Adrenal gland (tissue), 12 donors: ENCODE results near the gene ZBTB7B. TPM values are rescaled to one million over a fixed set of nuclear protein-coding genes. Genes with fewer than 3 reads are reported as not detected.

Experiments
- DNase-seq, 7 donors: peaks; one replicate each; pipeline ENCODE4 v3.0.0-alpha.2; 2019 to 2020
- H3K27ac ChIP-seq, 5 donors: fragments of 200-600 bp; sonication (generic) in 4 of 5; 1 replicate in 3 of 5; 2 replicates in 2 of 5; pipeline versions ENCODE4 v1.5.1 to v1.8.0; 2016 to 2020; ENCODE audit warnings: mild to moderate bottlenecking in 1 of 5
- H3K27me3 ChIP-seq: fragments of 200-600 bp; 2 replicates; pipeline ENCODE4 v1.8.0; 2021
- H3K36me3 ChIP-seq, 2 donors: fragments of 200-600 bp; replicated peaks in 1 of 2; 1 replicate in 1 of 2; 2 replicates in 1 of 2; pipeline versions ENCODE4 v1.5.1 to v1.8.0; 2018 to 2022
- H3K4me1 ChIP-seq, 2 donors: fragments of 200-600 bp; replicated peaks in 1 of 2; 1 replicate in 1 of 2; 2 replicates in 1 of 2; pipeline versions ENCODE4 v1.5.1 to v1.8.0; 2018 to 2021
- H3K4me3 ChIP-seq, 4 donors: fragments of 200-600 bp; sonication (generic) in 3 of 4; one replicate each; pipeline ENCODE4 v1.5.1; 2016 to 2018
- H3K9me3 ChIP-seq, 3 donors: fragments of 200-600 bp; sonication (generic) in 1 of 3; replicated peaks in 1 of 3; 1 replicate in 2 of 3; 2 replicates in 1 of 3; pipeline versions ENCODE4 v1.5.1 to v1.8.0; 2016 to 2021
- POLR2A ChIP-seq, 2 donors: fragments of 450-650 bp; IDR thresholded peaks; one replicate each; pipeline ENCODE4 v1.6.1; 2017; ENCODE audit warnings: antibody characterized with exemption in 2 of 2, mild to moderate bottlenecking in 2 of 2, moderate library complexity in 1 of 2
- WGBS, 4 donors: extraction: QIAGEN DNeasy Blood & Tissue Kit in 2 of 4; methylation state at CpG; one replicate each; pipeline versions ENCODE4 v1.1.5 to v1.1.7; 2013 to 2017; 5-methylcytosine and 5-hydroxymethylcytosine counted together
- intact Hi-C, 2 donors: fragments of 100-400 bp; cut with DNase I; formaldehyde crosslinking; loops; one replicate each; pipeline versions ENCODE4 v1.14.1 to v1.15.0; 2022 to 2023
- polyA plus RNA-seq, 3 donors: library from polyadenylated mRNA; stranded (reverse); fragments of 200-250 nt in 2 of 3; fragments of 350-450 nt in 1 of 3; fragmentation: Illumina TruSeq in 1 of 3; extraction: RNeasy Lipid Tissue Mini Kit (QIAGEN cat#74804) in 1 of 3; gene quantifications; one replicate each; pipeline ENCODE4 v1.2.3, GENCODE V29; 2013 to 2014
- total RNA-seq, 9 donors: library from RNA; depleted of rRNA in 4 of 9; stranded (reverse); fragments of >200 nt in 4 of 9; fragments of 120-200 nt in 1 of 9; fragmentation: NEBNext Ultra II Directional in 1 of 9; extraction: Animal tissue kit (Norgen Biotek cat#: 25700) in 1 of 9; gene quantifications; one replicate each; pipeline versions ENCODE4 v1.1.0 to v1.2.4, GENCODE V29; 2013 to 2023
- TF ChIP-seq, protein P1 (sequence below), 6 experiments: fragments of 450-650 bp in 4 of 6; fragments of 200-600 bp in 2 of 6; sonication (generic) in 1 of 6; IDR thresholded peaks; 1 replicate in 5 of 6; 2 replicates in 1 of 6; pipeline versions ENCODE4 v1.5.1 to v1.8.0; 2016 to 2021; ENCODE audit warnings: antibody characterized with exemption in 6 of 6, mild to moderate bottlenecking in 2 of 6, moderate library complexity in 1 of 6
- donor health status: healthy with polysubstance abuse.
- donor health status: Bipolar disorder and iron deficiency.
- donor health status: DM: yes; HTN: yes; CAD: no.
- donor health status: DM: no; HTN: no; CAD: no.
- donor health status: DM: no; HTN: no; CAD: no.
- donor health status: DM: yes; HTN: yes; CAD: no.

Gene ZBTB7B
- total and polyA plus RNA-seq, 12 donors: 22.4 to 126 (median 75.9) TPM

DNA sequence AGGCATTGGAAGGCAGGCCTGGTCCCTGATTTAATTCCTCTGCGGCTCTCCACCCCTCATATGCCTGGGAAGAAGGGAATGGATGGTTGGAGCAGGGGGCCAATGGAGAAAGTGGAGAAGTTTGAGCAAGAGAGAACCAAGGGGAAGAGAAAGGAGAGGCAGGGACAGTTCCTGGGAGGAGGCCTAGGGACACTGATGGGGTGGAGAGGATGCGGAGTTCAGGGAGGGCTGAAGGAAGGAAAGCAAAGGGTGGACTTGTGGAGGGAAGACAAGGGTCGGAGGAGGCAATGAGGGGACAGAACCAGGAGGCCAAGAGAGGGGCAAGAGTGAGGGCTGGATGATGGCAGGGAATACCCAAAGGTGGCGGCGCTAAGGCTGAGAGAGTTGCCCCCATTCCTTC, 7.1 kb downstream of the ZBTB7B start:
- Histone ChIP-seq H3K27me3 (no peaks in the 10 kb centered on the region), H3K4me1 (peaks cover 78% of the 10 kb centered on the region in 2 donors), H3K36me3 (peaks cover 0 to 4% of the 10 kb centered on the region in 2 donors), H3K4me3 (no peak overlapping the region), H3K9me3 (no peaks in the 10 kb centered on the region), H3K27ac (peak overlapping the region in 2 of 5 donors; percentile 12 to 99)
- TF ChIP-seq POLR2A (IDR thresholded peaks at IDR 0.05): no peak
- TF ChIP-seq, protein P1, sequence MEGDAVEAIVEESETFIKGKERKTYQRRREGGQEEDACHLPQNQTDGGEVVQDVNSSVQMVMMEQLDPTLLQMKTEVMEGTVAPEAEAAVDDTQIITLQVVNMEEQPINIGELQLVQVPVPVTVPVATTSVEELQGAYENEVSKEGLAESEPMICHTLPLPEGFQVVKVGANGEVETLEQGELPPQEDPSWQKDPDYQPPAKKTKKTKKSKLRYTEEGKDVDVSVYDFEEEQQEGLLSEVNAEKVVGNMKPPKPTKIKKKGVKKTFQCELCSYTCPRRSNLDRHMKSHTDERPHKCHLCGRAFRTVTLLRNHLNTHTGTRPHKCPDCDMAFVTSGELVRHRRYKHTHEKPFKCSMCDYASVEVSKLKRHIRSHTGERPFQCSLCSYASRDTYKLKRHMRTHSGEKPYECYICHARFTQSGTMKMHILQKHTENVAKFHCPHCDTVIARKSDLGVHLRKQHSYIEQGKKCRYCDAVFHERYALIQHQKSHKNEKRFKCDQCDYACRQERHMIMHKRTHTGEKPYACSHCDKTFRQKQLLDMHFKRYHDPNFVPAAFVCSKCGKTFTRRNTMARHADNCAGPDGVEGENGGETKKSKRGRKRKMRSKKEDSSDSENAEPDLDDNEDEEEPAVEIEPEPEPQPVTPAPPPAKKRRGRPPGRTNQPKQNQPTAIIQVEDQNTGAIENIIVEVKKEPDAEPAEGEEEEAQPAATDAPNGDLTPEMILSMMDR (IDR thresholded peaks at IDR 0.05): no peak
- peak in 2 of 7 donors; percentile 13 to 51 for DNase-seq
- 86 to 92% (median 89%) methylated on average over 5 of the region's 5 CpGs for WGBS, 4 donors
- intact Hi-C loops: no loop called here

DNA sequence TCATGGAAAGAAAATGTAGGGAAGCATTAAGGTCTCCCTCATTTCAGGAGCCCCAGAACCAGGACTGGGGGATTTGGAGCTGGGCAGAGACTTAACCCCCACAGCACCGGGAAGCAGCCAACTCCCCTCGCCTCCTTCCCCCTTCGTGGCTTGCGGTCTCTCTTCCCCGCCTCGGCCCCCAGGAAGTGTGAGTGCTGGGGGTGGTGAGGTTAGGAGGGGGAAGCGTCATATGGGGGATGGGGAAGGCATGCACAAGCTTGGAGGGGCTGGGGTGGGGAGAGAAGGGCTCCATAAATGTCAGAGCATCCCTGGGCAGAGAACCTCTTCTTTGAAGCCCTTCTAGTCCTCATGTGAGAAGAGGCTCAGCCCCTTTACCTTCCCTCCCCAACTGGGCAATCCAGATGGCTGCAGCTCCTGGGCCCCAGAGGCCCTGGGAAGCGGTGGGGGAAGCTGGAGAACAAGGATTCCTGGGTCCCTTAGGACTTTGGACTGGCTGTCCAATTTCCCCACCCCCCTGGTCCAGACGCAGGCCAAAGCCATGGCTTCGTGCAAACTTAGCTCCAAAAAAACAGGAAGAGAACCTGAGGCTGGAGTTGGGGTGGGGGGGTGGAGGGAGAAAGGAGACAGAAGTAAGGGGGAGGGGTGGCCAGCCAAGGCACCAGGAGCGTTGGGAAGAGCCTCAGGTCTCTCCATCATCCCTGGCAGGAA, 7.8 kb downstream of the ZBTB7B start:
- DNase-seq: peak in 3 of 7 donors; percentile 16 to 51 (median 18)
- Histone ChIP-seq H3K27ac (peak overlapping the region in 3 of 5 donors; percentile 64 to 99 (median 75)), H3K4me1 (peaks cover 71 to 72% of the 10 kb centered on the region in 2 donors), H3K27me3 (no peaks in the 10 kb centered on the region), H3K4me3 (no peak overlapping the region), H3K9me3 (no peaks in the 10 kb centered on the region), H3K36me3 (peaks cover 0 to 10% of the 10 kb centered on the region in 2 donors)
- TF ChIP-seq, protein P1 (IDR thresholded peaks at IDR 0.05): no peak
- no peak for TF ChIP-seq POLR2A (IDR thresholded peaks at IDR 0.05)
- 58 to 72% (median 64%) methylated on average over 7 to 11 of the region's 11 CpGs for WGBS, 4 donors
- intact Hi-C loops: no loop called here

DNA sequence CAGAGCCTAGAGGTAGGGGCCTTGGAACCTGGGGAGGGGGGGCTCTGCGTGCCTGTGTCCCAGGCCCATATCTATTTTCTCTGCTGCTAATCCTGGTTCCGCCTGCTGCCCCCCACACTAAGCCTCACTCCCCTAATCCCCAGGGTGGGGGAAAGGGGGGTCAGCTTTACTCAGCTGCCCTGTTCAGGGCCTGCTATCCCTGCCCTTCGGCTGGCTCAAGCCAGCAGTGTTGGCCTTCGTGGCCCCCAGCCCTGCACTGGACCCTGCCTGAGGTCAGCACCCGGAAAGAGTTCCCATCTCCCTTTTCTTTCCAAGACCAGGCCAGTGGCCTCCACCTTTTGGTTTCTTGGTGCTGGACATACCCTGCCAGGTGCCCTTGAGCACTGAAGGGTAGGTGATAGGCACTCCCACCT, 8.4 kb downstream of the ZBTB7B start:
- Histone ChIP-seq H3K9me3 (no peaks in the 10 kb centered on the region), H3K4me1 (peaks cover 65 to 67% of the 10 kb centered on the region in 2 donors), H3K27ac (peak overlapping the region; percentile 30 to 99 (median 64)), H3K36me3 (peaks cover 0 to 16% of the 10 kb centered on the region in 2 donors), H3K4me3 (no peak overlapping the region), H3K27me3 (no peaks in the 10 kb centered on the region)
- intact Hi-C loops: no loop called here
- peak in 1 of 7 donors; percentile 16 for DNase-seq
- TF ChIP-seq, protein P1 (IDR thresholded peaks at IDR 0.05): no peak
- WGBS, 4 donors: 46 to 63% (median 51%) methylated on average over 4 to 5 of the region's 5 CpGs

DNA sequence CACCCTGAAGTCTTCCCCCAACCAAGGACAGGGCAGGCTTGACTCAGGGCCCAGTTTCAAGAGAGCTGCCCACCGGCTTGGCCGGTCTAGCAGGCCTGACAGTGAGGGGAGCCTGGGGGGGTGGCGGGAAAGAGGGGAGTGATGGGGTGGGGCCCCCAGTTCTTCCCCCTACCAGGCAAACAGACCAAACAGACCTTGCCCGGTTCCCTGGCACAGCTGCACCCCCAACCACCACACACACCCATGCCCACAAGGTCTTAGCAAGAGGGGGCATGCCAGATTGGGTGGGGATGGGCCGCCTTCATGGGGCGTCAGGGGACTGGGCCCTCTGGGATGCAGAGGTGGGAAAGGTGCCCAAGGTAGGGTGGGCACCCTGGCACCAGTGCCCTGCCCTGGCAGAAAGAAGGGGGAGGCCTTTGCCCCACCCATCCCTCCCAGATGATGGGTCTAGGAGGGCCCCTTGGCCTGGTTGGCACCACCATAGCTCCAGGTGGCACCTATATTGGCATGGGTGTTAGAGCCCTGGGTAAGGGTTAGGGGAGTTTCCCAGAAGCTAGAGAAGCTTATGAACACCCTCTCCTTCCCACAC, 8.9 kb downstream of the ZBTB7B start:
- no peaks in the 10 kb centered on the region for H3K27me3 ChIP-seq
- no peak for TF ChIP-seq POLR2A (IDR thresholded peaks at IDR 0.05)
- TF ChIP-seq, protein P1 (IDR thresholded peaks at IDR 0.05): no peak
- no peaks in the 10 kb centered on the region for H3K9me3 ChIP-seq
- H3K4me3 ChIP-seq: no peak overlapping the region
- peaks cover 0 to 21% of the 10 kb centered on the region in 2 donors for H3K36me3 ChIP-seq
- intact Hi-C loops: no loop called here
- peak in 1 of 7 donors; percentile 32 for DNase-seq
- H3K4me1 ChIP-seq: peaks cover 62 to 63% of the 10 kb centered on the region in 2 donors
- peak overlapping the region; percentile 30 to 99 (median 64) for H3K27ac ChIP-seq
- 60 to 100% (median 73%) methylated on average over 1 to 6 of the region's 6 CpGs for WGBS, 4 donors
